Cardiac muscle cell (in vitro differentiated cells and primary cell): ENCODE data around the gene MRPL20. TPM values are rescaled to one million over a fixed set of nuclear protein-coding genes. Genes with fewer than 3 reads are reported as not detected.

Experiments
- DNase-seq, 2 donors: peaks; one replicate each; pipeline versions ENCODE4 v3.0.0 to v3.0.0-alpha.2; 2010 to 2017; ENCODE audit warnings: low read depth in 1 of 2, low spot score in 1 of 2
- H3K27ac ChIP-seq: fragments of 200-600 bp; sonication (generic); 2 replicates; pipeline ENCODE4 v1.5.1; 2016
- H3K27me3 ChIP-seq: fragments of 200-600 bp; sonication (generic); 2 replicates; pipeline ENCODE4 v1.6.0; 2016; ENCODE audit warnings: control low read depth
- H3K36me3 ChIP-seq: fragments of 200-600 bp; sonication (generic); 2 replicates; pipeline ENCODE4 v1.5.1; 2016; ENCODE audit warnings: control low read depth
- H3K4me1 ChIP-seq: fragments of 200-600 bp; sonication (generic); 2 replicates; pipeline ENCODE4 v1.8.1; 2017; ENCODE audit warnings: low read depth, mild to moderate bottlenecking, mixed run types
- H3K4me3 ChIP-seq: fragments of 200-600 bp; sonication (generic); 2 replicates; pipeline ENCODE4 v1.5.1; 2016; ENCODE audit warnings: mild to moderate bottlenecking
- H3K9me3 ChIP-seq: fragments of 200-600 bp; sonication (generic); 2 replicates; pipeline ENCODE4 v1.5.1; 2017; ENCODE audit warnings: low read depth, mild to moderate bottlenecking, control low read depth
- CTCF ChIP-seq: IDR thresholded peaks from 2 replicates; pipeline ENCODE4 v1.5.1; 2012; ENCODE audit warnings: low read depth, mild to moderate bottlenecking, low read length
- polyA plus RNA-seq: library from polyadenylated mRNA; unstranded; fragments of >200 nt; fragmentation: Nextera tagmentation; extraction: Ambion mirVana; gene quantifications from 2 replicates; pipeline ENCODE4 v1.2.1, GENCODE V29; 2016
- total RNA-seq: library from RNA; depleted of rRNA; stranded (reverse); fragments of >200 nt; gene quantifications from 2 replicates; pipeline ENCODE4 v1.2.3, GENCODE V29; 2016

Gene MRPL20
- total and polyA plus RNA-seq, 2 experiments from 2014 or later, result 97.6 to 255 TPM

GRCh38 chr1:1397839-1398523 is 9.1 kb downstream of the MRPL20 start:
- Histone ChIP-seq H3K27me3 (no peaks in the 10 kb centered on the region), H3K36me3 (peaks cover 48% of the 10 kb centered on the region), H3K27ac (peak overlapping the region; percentile 87), H3K4me3 (peak overlapping the region; percentile 91), H3K4me1 (peaks cover 7% of the 10 kb centered on the region), H3K9me3 (no peaks in the 10 kb centered on the region)
- peak in 1 of 2 donors; percentile 48 for DNase-seq
- no peak for TF ChIP-seq CTCF

- no peak for TF ChIP-seq CTCF
- Histone ChIP-seq H3K4me1 (peaks cover 7% of the 10 kb centered on the region), H3K4me3 (no peak overlapping the region), H3K27ac (peak overlapping the region; percentile 28), H3K27me3 (no peaks in the 10 kb centered on the region), H3K9me3 (no peaks in the 10 kb centered on the region), H3K36me3 (peaks cover 60% of the 10 kb centered on the region)
- DNase-seq, result no peak
These were observed 11.9 kb downstream of the MRPL20 start for GRCh38 chr1:1395166-1395565.

- Histone ChIP-seq H3K27me3 (no peaks in the 10 kb centered on the region), H3K9me3 (no peaks in the 10 kb centered on the region), H3K36me3 (peaks cover 68% of the 10 kb centered on the region), H3K27ac (no peak overlapping the region), H3K4me3 (no peak overlapping the region), H3K4me1 (peaks cover 7% of the 10 kb centered on the region)
- TF ChIP-seq CTCF, result no peak
- no peak for DNase-seq
These were observed 13.0 kb downstream of the MRPL20 start for GRCh38 chr1:1394116-1394515.

GRCh38 chr1:1393428-1393827 is 13.7 kb downstream of the MRPL20 start:
- no peaks in the 10 kb centered on the region for H3K27me3 ChIP-seq
- no peak overlapping the region for H3K27ac ChIP-seq
- H3K36me3 ChIP-seq, result peaks cover 69% of the 10 kb centered on the region
- no peaks in the 10 kb centered on the region for H3K9me3 ChIP-seq
- DNase-seq, result no peak
- H3K4me3 ChIP-seq, result no peak overlapping the region
- TF ChIP-seq CTCF, result no peak
- peaks cover 7% of the 10 kb centered on the region for H3K4me1 ChIP-seq

GRCh38 chr1:1393014-1393413 is 14.1 kb downstream of the MRPL20 start:
- Histone ChIP-seq H3K4me3 (no peak overlapping the region), H3K27ac (no peak overlapping the region), H3K36me3 (peaks cover 73% of the 10 kb centered on the region), H3K4me1 (peaks cover 4% of the 10 kb centered on the region), H3K9me3 (no peaks in the 10 kb centered on the region), H3K27me3 (no peaks in the 10 kb centered on the region)
- TF ChIP-seq CTCF, result no peak
- no peak for DNase-seq
